ENCODE measurements around the gene DQX1. TPM values are rescaled to one million over a fixed set of nuclear protein-coding genes. Genes with fewer than 3 reads are reported as not detected.
A peak's percentile ranks its signal among the peaks of the same experiment; 100 is the strongest.

Gene DQX1
- total and polyA plus RNA-seq, 11 donors, result not detected

DNA sequence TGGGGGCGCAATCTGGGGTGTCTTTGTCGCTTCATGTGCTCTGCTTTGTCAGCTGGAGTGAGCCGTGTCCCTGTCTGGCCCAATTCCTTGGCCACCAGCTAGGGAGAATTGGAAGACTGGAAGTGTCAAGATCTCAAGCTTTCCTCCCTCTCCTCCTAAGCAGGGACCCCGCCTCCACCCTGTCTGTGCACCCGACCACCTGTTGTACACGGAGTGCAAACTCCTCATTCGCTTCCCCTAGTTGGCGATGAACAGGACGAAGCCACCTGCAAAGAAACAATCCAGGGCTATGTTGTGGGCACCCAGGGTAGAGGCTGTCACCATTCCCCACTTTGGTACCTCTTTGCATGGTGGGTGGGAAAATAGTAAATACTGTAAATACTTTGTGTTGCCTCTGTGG lies 1.7 kb upstream of the DQX1 start:
- DNase-seq (no peak), ATAC-seq (no peak)
- H3K27ac ChIP-seq, result no peak overlapping the region
- H3K27me3 ChIP-seq, result no peaks in the 10 kb centered on the region
- H3K9me3 ChIP-seq, result no peaks in the 10 kb centered on the region
- no peak overlapping the region for H3K4me3 ChIP-seq
- H3K4me1 ChIP-seq, result peaks cover 5 to 36% (median 26%) of the 10 kb centered on the region in 12 donors
- WGBS, 4 donors, result 92 to 96% (median 95%) methylated on average over 9 of the region's 9 CpGs
- TF ChIP-seq POLR2A (IDR thresholded peaks at IDR 0.05), result no peak
- intact Hi-C loops (cut with DNase I), result loop anchor here in 2 of 10 donors (2.0 to 5.0 kb wide), 2 partner anchors 21 to 40 kb away; partner anchors contain the start of gene PCGF1 (in 1 of the 2)
- peaks cover 0 to 46% (median 39%) of the 10 kb centered on the region in 9 donors for H3K36me3 ChIP-seq

- Histone ChIP-seq H3K27ac (no peak overlapping the region), H3K4me3 (no peak overlapping the region), H3K9me3 (no peaks in the 10 kb centered on the region), H3K27me3 (no peaks in the 10 kb centered on the region), H3K36me3 (peaks cover 0 to 36% (median 30%) of the 10 kb centered on the region in 9 donors), H3K4me1 (peaks cover 5 to 33% (median 25%) of the 10 kb centered on the region in 12 donors)
- intact Hi-C loops (cut with DNase I), result loop anchor here in 1 of 10 donors (5.0 kb wide), 1 partner anchor 39 kb away; no protein-coding TSS in a partner anchor
- 96 to 98% (median 97%) methylated on average over 11 of the region's 11 CpGs for WGBS, 4 donors
- no peak for TF ChIP-seq CTCF (IDR thresholded peaks at IDR 0.05)
- TF ChIP-seq POLR2A (IDR thresholded peaks at IDR 0.05), result no peak
- ATAC-seq, result no peak
- DNase-seq, result no peak
Observed at GRCh38 chr2:74526649-74527230, 709 bp upstream of the DQX1 start.

GRCh38 chr2:74524955-74525716 lies 895 bp downstream of the DQX1 start:
- no peak for TF ChIP-seq POLR2A (IDR thresholded peaks at IDR 0.05)
- ATAC-seq, result no peak
- DNase-seq, result peak in 1 of 5 donors; percentile 26
- intact Hi-C loops (cut with DNase I), result loop anchor here in 1 of 10 donors (5.0 kb wide), 1 partner anchor 38 kb away; no protein-coding TSS in a partner anchor
- Histone ChIP-seq H3K27ac (no peak overlapping the region), H3K9me3 (no peaks in the 10 kb centered on the region), H3K4me3 (no peak overlapping the region), H3K27me3 (peaks cover 0 to 12% (median 8%) of the 10 kb centered on the region in 9 donors), H3K36me3 (peaks cover 0 to 32% (median 27%) of the 10 kb centered on the region in 9 donors), H3K4me1 (peaks cover 0 to 18% (median 11%) of the 10 kb centered on the region in 12 donors)
- WGBS, 4 donors, result 90 to 91% (median 91%) methylated on average over 10 of the region's 10 CpGs

DNA sequence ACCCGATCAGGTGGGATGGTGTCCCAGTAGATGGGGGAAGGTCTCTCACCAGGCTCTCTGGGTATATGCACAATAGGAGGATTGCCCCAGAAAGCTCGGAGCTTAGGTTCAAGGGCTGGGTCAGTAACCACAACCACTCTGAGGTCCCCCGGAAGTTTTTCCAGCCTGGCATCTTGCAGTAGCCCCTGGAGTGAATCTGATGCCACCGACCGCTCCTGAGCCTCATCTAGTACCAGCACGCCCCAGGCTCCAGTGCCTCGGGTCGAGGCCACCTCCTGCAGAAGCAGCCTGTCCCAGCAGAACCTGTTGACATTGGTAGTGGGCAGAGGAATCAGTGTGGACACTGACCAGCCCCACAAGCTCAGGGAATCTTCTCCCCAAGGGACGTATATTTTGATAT lies 2.0 kb downstream of the DQX1 start:
- DNase-seq (peak in 1 of 5 donors; percentile 9), ATAC-seq (no peak)
- Histone ChIP-seq H3K9me3 (no peaks in the 10 kb centered on the region), H3K4me3 (no peak overlapping the region), H3K4me1 (peaks cover 0 to 16% (median 11%) of the 10 kb centered on the region in 12 donors), H3K36me3 (peaks cover 0 to 32% (median 27%) of the 10 kb centered on the region in 9 donors), H3K27ac (no peak overlapping the region), H3K27me3 (peaks cover 0 to 23% (median 20%) of the 10 kb centered on the region in 9 donors)
- WGBS, 4 donors, result 83 to 92% (median 85%) methylated on average over 4 to 9 of the region's 9 CpGs
- intact Hi-C loops (cut with DNase I), result no loop called here
- no peak for TF ChIP-seq CTCF (IDR thresholded peaks at IDR 0.05)
- TF ChIP-seq POLR2A (IDR thresholded peaks at IDR 0.05), result no peak

GRCh38 chr2:74522516-74522915 lies 3.5 kb downstream of the DQX1 start:
- Histone ChIP-seq H3K27me3 (peaks cover 7 to 38% (median 35%) of the 10 kb centered on the region in 9 donors), H3K4me1 (peaks cover 0 to 4% (median 0%) of the 10 kb centered on the region in 12 donors), H3K27ac (no peak overlapping the region), H3K36me3 (peaks cover 0 to 22% (median 19%) of the 10 kb centered on the region in 9 donors), H3K9me3 (no peaks in the 10 kb centered on the region), H3K4me3 (no peak overlapping the region)
- 69 to 81% (median 72%) methylated on average over 3 of the region's 3 CpGs for WGBS, 4 donors
- TF ChIP-seq CTCF (IDR thresholded peaks at IDR 0.05) (no peak), POLR2A (IDR thresholded peaks at IDR 0.05) (no peak)
- intact Hi-C loops (cut with DNase I), result no loop called here
- peak in 1 of 5 donors; percentile 11 for DNase-seq
- no peak for ATAC-seq

Measured in heart left ventricle (tissue), 16 donors.